Measurements from ENCODE around the gene PRKG1. TPM values are rescaled to one million over a fixed set of nuclear protein-coding genes. Genes with fewer than 3 reads are reported as not detected.

Gene PRKG1
- total and polyA plus RNA-seq, 2 of the 4 experiments (the other 2 are of a cell fraction), result 3.5 to 18.3 TPM

- H2AK5ac ChIP-seq (ENCODE audit: low read depth, low read length), result no peak overlapping the region
- no peak overlapping the region for H3K23ac ChIP-seq (ENCODE audit: low read depth, low read length)
- no peak overlapping the region for H3K9ac ChIP-seq (ENCODE audit: low read depth, low read length)
- H2AK9ac ChIP-seq (replicated peaks; ENCODE audit: low read depth, low read length, poor library complexity), result no peak overlapping the region
- no peaks in the 10 kb centered on the region for H3K4me1 ChIP-seq (ENCODE audit: control insufficient read depth, insufficient read depth, low read length)
- CTCF ChIA-PET, result interaction anchor here (0.8 to 1.6 kb wide), 2 partner anchors 9 to 545 kb away, joined by 4 read pairs; no protein-coding TSS in a partner anchor
- H2BK120ac ChIP-seq (ENCODE audit: low read depth, low read length), result no peak overlapping the region
- no peaks in the 10 kb centered on the region for H3K27me3 ChIP-seq (ENCODE audit: control insufficient read depth, insufficient read depth, low read length)
- no peak overlapping the region for H3K14ac ChIP-seq (replicated peaks; ENCODE audit: low read depth, low read length)
- H3K4ac ChIP-seq (ENCODE audit: low read depth, low read length), result no peak overlapping the region
- no peak overlapping the region for H3K56ac ChIP-seq (ENCODE audit: extremely low read depth, insufficient read depth, low read length)
- no peak overlapping the region for H2AFZ ChIP-seq (replicated peaks; ENCODE audit: low read length, poor library complexity)
- no peak for DNase-seq
- H3K27ac ChIP-seq (ENCODE audit: insufficient read depth, low read length), result no peak overlapping the region
- in situ Hi-C loops (cut with MboI; ENCODE audit: low sequenced_read_pairs) (no loop called here), dilution Hi-C loops (cut with HindIII; ENCODE audit: low sequenced_read_pairs, unreplicated experiment) (no loop called here), intact Hi-C loops (cut with micrococcal nuclease) (no loop called here)
- no peak overlapping the region for H4K8ac ChIP-seq (ENCODE audit: low read depth in 2 of 2, low read length in 2 of 2)
- H3K9me1 ChIP-seq (ENCODE audit: insufficient read depth, low read length), result no peaks in the 10 kb centered on the region
- H2BK20ac ChIP-seq (ENCODE audit: low read depth, low read length), result no peak overlapping the region
- no peak overlapping the region for H3K4me2 ChIP-seq (ENCODE audit: low read depth, low read length)
- no TSS peak for BruUV-seq (replicated peaks)
- TF ChIP-seq ELK1 (IDR thresholded peaks at IDR 0.05; ENCODE audit: borderline replicate concordance, low read depth, low read length) (no peak), RCOR1 (IDR thresholded peaks at IDR 0.05; ENCODE audit: insufficient replicate concordance, low read length) (no peak)
- TF ChIP-seq, protein P1, sequence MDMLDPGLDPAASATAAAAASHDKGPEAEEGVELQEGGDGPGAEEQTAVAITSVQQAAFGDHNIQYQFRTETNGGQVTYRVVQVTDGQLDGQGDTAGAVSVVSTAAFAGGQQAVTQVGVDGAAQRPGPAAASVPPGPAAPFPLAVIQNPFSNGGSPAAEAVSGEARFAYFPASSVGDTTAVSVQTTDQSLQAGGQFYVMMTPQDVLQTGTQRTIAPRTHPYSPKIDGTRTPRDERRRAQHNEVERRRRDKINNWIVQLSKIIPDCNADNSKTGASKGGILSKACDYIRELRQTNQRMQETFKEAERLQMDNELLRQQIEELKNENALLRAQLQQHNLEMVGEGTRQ (IDR thresholded peaks at IDR 0.05; ENCODE audit: low read depth, low read length), result no peak
- TF ChIP-seq, protein P2, sequence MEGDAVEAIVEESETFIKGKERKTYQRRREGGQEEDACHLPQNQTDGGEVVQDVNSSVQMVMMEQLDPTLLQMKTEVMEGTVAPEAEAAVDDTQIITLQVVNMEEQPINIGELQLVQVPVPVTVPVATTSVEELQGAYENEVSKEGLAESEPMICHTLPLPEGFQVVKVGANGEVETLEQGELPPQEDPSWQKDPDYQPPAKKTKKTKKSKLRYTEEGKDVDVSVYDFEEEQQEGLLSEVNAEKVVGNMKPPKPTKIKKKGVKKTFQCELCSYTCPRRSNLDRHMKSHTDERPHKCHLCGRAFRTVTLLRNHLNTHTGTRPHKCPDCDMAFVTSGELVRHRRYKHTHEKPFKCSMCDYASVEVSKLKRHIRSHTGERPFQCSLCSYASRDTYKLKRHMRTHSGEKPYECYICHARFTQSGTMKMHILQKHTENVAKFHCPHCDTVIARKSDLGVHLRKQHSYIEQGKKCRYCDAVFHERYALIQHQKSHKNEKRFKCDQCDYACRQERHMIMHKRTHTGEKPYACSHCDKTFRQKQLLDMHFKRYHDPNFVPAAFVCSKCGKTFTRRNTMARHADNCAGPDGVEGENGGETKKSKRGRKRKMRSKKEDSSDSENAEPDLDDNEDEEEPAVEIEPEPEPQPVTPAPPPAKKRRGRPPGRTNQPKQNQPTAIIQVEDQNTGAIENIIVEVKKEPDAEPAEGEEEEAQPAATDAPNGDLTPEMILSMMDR (conservative IDR thresholded peaks at IDR 0.05; ENCODE audit: low read depth, low read length), result no peak
- POLR2A ChIA-PET (ENCODE audit: unreplicated experiment), result no interaction called here
- no peak overlapping the region for H4K5ac ChIP-seq (ENCODE audit: low read depth, low read length)
- H3K79me1 ChIP-seq (ENCODE audit: low read depth in 1 of 2, low read length in 2 of 2), result no peaks in the 10 kb centered on the region; a peak in 1 of 4 replicates
- no peak overlapping the region for H2BK15ac ChIP-seq (ENCODE audit: low read depth, low read length)
- no peaks in the 10 kb centered on the region for H4K20me1 ChIP-seq (ENCODE audit: insufficient read depth, low read length)
- no peak overlapping the region for H2BK5ac ChIP-seq (ENCODE audit: low read depth, low read length, poor library complexity, severe bottlenecking)
- 0 out of 2 replicates have a peak, but pooled peaks cover 3% of the 10 kb centered on the region for H3K9me3 ChIP-seq (ENCODE audit: control insufficient read depth, insufficient read depth, low read length)
- ATAC-seq (ENCODE audit: low read depth), result no peak
- no peak overlapping the region for H3K4me3 ChIP-seq (ENCODE audit: insufficient read depth, low read depth, low read length)
- no peak overlapping the region for H3K18ac ChIP-seq (ENCODE audit: low read depth, low read length)
- no peaks in the 10 kb centered on the region for H3K36me3 ChIP-seq (ENCODE audit: control insufficient read depth, insufficient read depth, low read length)
- no CpG with 5 or more reads among the region's 5 CpGs for whole genome bisulfite sequencing, 2 experiments (ENCODE audit: extremely low coverage in 2 of 2, insufficient read length in 1 of 2)
- no peak overlapping the region for H4K91ac ChIP-seq (ENCODE audit: insufficient read depth, low read depth, low read length)
These were observed 594.8 kb downstream of the PRKG1 start for GRCh38 chr10:51669041-51669440.
